Caco-2 (cell line): ENCODE measurements around the gene ARHGAP44. TPM values are rescaled to one million over a fixed set of nuclear protein-coding genes. Genes with fewer than 3 reads are reported as not detected.

Experiments
- BruUV-seq: library from RNA; stranded (reverse); fragments of 400-500 nt; replicated peaks from 2 replicates; lab custom pipeline; 2021; lab: Mats Ljungman, UMichigan
- CTCF ChIA-PET: fragments of 300-600 bp; sonication (Branson Sonifier 250); formaldehyde crosslinking; loops from one replicate; lab custom pipeline; 2022; ENCODE audit warnings: antibody characterized with exemption; lab: Charles Lee
- POLR2A ChIA-PET: fragments of 300-600 bp; sonication (Branson Sonifier 250); formaldehyde crosslinking; loops from one replicate; lab custom pipeline; 2022; ENCODE audit warnings: antibody characterized with exemption; lab: Charles Lee
- DNase-seq, 2 experiments: peaks; one replicate each; pipeline versions ENCODE4 v3.0.0 to v3.0.0-alpha.2; 2020 to 2022
- H3K27me3 ChIP-seq: replicated peaks from 2 replicates; pipeline ENCODE4 v1.6.0; 2011; ENCODE audit warnings: low read length; ENCODE audit not compliant: control insufficient read depth, insufficient read depth
- H3K36me3 ChIP-seq: 2 replicates; pipeline ENCODE4 v1.5.1; 2011; ENCODE audit warnings: low read length; ENCODE audit not compliant: control insufficient read depth, insufficient read depth
- H3K4me1 ChIP-seq: fragments of 250-450 bp; sonication (Bioruptor Pico); 2 replicates; pipeline ENCODE4 v1.5.1; 2020; ENCODE audit warnings: mild to moderate bottlenecking
- H3K4me3 ChIP-seq: 2 replicates; pipeline ENCODE4 v1.5.1; 2011; ENCODE audit warnings: low read depth, mild to moderate bottlenecking, control low read depth, low read length
- H3K9me3 ChIP-seq: fragments of 250-450 bp; sonication (Bioruptor Pico); 2 replicates; pipeline ENCODE4 v1.5.1; 2020; ENCODE audit warnings: mild to moderate bottlenecking, moderate library complexity
- H3K27ac Mint-ChIP-seq: one replicate; pipeline ENCODE4 v1.8.0; 2022; ENCODE audit warnings: mixed read lengths; ENCODE audit not compliant: unreplicated experiment
- H3K27me3 Mint-ChIP-seq: one replicate; pipeline ENCODE4 v1.8.0; 2022; ENCODE audit warnings: mixed read lengths; ENCODE audit not compliant: insufficient read depth, unreplicated experiment
- H3K36me3 Mint-ChIP-seq: one replicate; pipeline ENCODE4 v1.8.0; 2022; ENCODE audit warnings: mild to moderate bottlenecking, mixed read lengths; ENCODE audit not compliant: insufficient read depth, unreplicated experiment
- H3K4me1 Mint-ChIP-seq: one replicate; pipeline ENCODE4 v1.8.0; 2022; ENCODE audit warnings: low read depth, mixed read lengths; ENCODE audit not compliant: unreplicated experiment
- H3K4me3 Mint-ChIP-seq: one replicate; pipeline ENCODE4 v1.8.0; 2022; ENCODE audit warnings: mild to moderate bottlenecking, moderate library complexity, mixed read lengths; ENCODE audit not compliant: unreplicated experiment
- H3K9me3 Mint-ChIP-seq: one replicate; pipeline ENCODE4 v1.8.0; 2022; ENCODE audit warnings: mixed read lengths; ENCODE audit not compliant: unreplicated experiment
- intact Hi-C: fragments of 100-400 bp; cut with micrococcal nuclease; formaldehyde crosslinking; loops from one replicate; pipeline ENCODE4 v1.10.0; 2022; ENCODE audit not compliant: unreplicated experiment
- total RNA-seq: library from RNA; stranded (reverse); gene quantifications from 2 replicates; pipeline ENCODE4 v1.2.3, GENCODE V29; 2022
- TF ChIP-seq, protein P1 (sequence below), 2 experiments: fragments of 200-600 bp in 1 of 2; IDR thresholded peaks; 1 replicate in 1 of 2; 2 replicates in 1 of 2; pipeline versions ENCODE4 v1.5.1 to v1.8.0; 2011 to 2022; ENCODE audit warnings: antibody characterized with exemption in 1 of 2, control low read depth in 1 of 2, inconsistent platforms in 1 of 2, low read depth in 1 of 2, low read length in 1 of 2, mild to moderate bottlenecking in 1 of 2, moderate library complexity in 1 of 2; ENCODE audit not compliant: insufficient read depth in 1 of 2, severe bottlenecking in 1 of 2, unreplicated experiment in 1 of 2

The ARHGAP44 gene
- total RNA-seq, 1 experiment from 2014 or later: 4.5 TPM

DNA sequence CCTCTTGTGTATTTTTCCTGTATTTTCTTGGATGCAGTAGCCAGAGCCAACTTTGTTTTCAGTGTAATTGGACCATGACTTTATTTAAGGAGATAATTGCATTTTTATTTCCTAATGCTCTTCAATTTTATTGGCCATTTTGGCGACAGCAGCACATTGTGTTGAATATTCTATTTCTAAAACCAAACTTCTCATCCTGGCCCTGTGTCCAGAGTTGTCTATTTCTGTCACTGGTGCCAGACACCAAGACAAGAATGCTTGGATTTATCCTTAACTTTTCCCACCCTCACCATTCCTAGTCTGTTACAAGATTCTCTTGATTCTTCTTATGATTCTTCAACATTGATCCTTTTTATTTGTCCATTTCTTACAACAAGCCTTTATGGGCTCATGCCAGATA lies 37.1 kb downstream of the ARHGAP44 start:
- H3K9me3 ChIP-seq: no peaks in the 10 kb centered on the region
- H3K27me3 ChIP-seq: no peaks in the 10 kb centered on the region
- TF ChIP-seq, protein P1, sequence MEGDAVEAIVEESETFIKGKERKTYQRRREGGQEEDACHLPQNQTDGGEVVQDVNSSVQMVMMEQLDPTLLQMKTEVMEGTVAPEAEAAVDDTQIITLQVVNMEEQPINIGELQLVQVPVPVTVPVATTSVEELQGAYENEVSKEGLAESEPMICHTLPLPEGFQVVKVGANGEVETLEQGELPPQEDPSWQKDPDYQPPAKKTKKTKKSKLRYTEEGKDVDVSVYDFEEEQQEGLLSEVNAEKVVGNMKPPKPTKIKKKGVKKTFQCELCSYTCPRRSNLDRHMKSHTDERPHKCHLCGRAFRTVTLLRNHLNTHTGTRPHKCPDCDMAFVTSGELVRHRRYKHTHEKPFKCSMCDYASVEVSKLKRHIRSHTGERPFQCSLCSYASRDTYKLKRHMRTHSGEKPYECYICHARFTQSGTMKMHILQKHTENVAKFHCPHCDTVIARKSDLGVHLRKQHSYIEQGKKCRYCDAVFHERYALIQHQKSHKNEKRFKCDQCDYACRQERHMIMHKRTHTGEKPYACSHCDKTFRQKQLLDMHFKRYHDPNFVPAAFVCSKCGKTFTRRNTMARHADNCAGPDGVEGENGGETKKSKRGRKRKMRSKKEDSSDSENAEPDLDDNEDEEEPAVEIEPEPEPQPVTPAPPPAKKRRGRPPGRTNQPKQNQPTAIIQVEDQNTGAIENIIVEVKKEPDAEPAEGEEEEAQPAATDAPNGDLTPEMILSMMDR (IDR thresholded peaks at IDR 0.05; ENCODE audit: insufficient read depth in 1 of 2, low read depth in 1 of 2, low read length in 1 of 2, severe bottlenecking in 1 of 2, unreplicated experiment in 1 of 2): no peak
- H3K4me1 Mint-ChIP-seq: peaks cover under 1% of the 10 kb centered on the region
- no peak for DNase-seq
- no peaks in the 10 kb centered on the region for H3K36me3 ChIP-seq
- H3K9me3 Mint-ChIP-seq: peaks cover 18% of the 10 kb centered on the region
- H3K4me1 ChIP-seq: peaks cover 4% of the 10 kb centered on the region; the same call in 1 of the 2 replicates
- POLR2A ChIA-PET: no interaction called here
- no peaks in the 10 kb centered on the region for H3K27me3 Mint-ChIP-seq
- no TSS peak for BruUV-seq
- no peaks in the 10 kb centered on the region for H3K36me3 Mint-ChIP-seq
- intact Hi-C loops: no loop called here
- CTCF ChIA-PET: no interaction called here
- H3K4me3 ChIP-seq: no peak overlapping the region
- no peak overlapping the region for H3K27ac Mint-ChIP-seq
- no peak overlapping the region for H3K4me3 Mint-ChIP-seq

DNA sequence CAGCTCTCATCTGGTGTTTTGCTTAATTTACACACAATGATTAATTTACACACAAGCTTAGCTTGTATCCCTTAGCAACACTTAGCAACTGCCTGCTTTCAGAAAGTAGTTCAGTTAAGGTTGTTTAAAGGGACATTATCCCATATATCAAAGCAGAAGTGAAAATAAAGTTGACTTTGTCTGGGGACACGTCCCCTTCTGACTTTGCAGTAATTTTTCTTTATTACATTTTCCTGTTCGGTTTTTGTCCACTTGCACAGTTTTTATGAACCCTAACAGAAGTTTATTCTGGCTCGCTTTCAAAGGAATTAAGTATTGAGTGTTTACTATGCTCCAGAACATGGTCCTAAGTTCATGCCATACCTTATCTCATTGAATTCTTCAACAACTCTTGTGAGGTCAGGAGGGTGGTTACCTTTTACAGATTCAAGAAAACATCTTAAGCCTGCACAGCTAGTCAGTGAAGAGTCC lies 41.5 kb downstream of the ARHGAP44 start:
- ChIA-PET POLR2A (no interaction called here), CTCF (no interaction called here)
- no peaks in the 10 kb centered on the region for H3K27me3 ChIP-seq
- H3K36me3 ChIP-seq: no peaks in the 10 kb centered on the region
- BruUV-seq: no TSS peak
- no peaks in the 10 kb centered on the region for H3K4me1 Mint-ChIP-seq
- intact Hi-C loops: no loop called here
- TF ChIP-seq, protein P1 (IDR thresholded peaks at IDR 0.05; ENCODE audit: insufficient read depth in 1 of 2, low read depth in 1 of 2, low read length in 1 of 2, severe bottlenecking in 1 of 2, unreplicated experiment in 1 of 2): no peak
- no peaks in the 10 kb centered on the region for H3K4me1 ChIP-seq
- no peaks in the 10 kb centered on the region for H3K9me3 ChIP-seq
- H3K4me3 ChIP-seq: no peak overlapping the region
- no peaks in the 10 kb centered on the region for H3K36me3 Mint-ChIP-seq
- no peak for DNase-seq
- no peak overlapping the region for H3K4me3 Mint-ChIP-seq
- H3K9me3 Mint-ChIP-seq: peaks cover 42% of the 10 kb centered on the region
- no peaks in the 10 kb centered on the region for H3K27me3 Mint-ChIP-seq
- H3K27ac Mint-ChIP-seq: no peak overlapping the region

DNA sequence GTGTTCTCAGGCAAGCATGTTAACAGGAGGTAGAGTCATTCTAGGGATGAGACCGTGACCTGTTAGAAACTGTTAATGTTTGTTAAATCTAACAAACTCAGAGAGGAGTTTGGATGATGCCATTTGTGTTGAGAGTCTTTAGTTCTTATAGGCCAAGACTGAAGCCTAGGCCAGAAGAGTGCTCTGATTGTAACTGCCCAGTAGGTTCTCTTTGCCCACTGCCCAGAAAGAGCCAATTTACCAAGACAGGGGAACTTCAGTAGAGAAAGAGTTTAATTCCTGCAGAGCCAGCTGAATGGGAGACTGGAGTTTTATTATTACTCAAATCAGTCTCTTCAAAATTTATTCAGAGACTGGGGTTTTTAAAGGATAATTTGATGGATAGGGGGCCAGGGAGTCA lies 42.5 kb downstream of the ARHGAP44 start:
- H3K27me3 Mint-ChIP-seq: no peaks in the 10 kb centered on the region
- DNase-seq: no peak
- H3K4me3 Mint-ChIP-seq: no peak overlapping the region
- Histone ChIP-seq H3K36me3 (no peaks in the 10 kb centered on the region), H3K4me1 (no peaks in the 10 kb centered on the region), H3K9me3 (no peaks in the 10 kb centered on the region), H3K4me3 (no peak overlapping the region), H3K27me3 (no peaks in the 10 kb centered on the region)
- ChIA-PET CTCF (no interaction called here), POLR2A (no interaction called here)
- intact Hi-C loops: no loop called here
- no peak overlapping the region for H3K27ac Mint-ChIP-seq
- no TSS peak for BruUV-seq
- H3K36me3 Mint-ChIP-seq: no peaks in the 10 kb centered on the region
- TF ChIP-seq, protein P1 (IDR thresholded peaks at IDR 0.05; ENCODE audit: insufficient read depth in 1 of 2, low read depth in 1 of 2, low read length in 1 of 2, severe bottlenecking in 1 of 2, unreplicated experiment in 1 of 2): no peak
- no peaks in the 10 kb centered on the region for H3K4me1 Mint-ChIP-seq
- H3K9me3 Mint-ChIP-seq: peaks cover 42% of the 10 kb centered on the region
